ENCODE data around the gene CCT7. TPM values are rescaled to one million over a fixed set of nuclear protein-coding genes. Genes with fewer than 3 reads are reported as not detected.
"Not testable (repeated sequence)": the region's sequence is repeated elsewhere in the genome, so short reads cannot be mapped to it uniquely, and the experiment has no call there.

Gene CCT7
- total and polyA plus RNA-seq, 4 donors = 129 to 207 (median 178) TPM

GRCh38 chr2:73197579-73197978 is 36.5 kb upstream of the CCT7 start:
- peaks cover 3 to 20% (median 18%) of the 10 kb centered on the region in 3 donors for H3K27me3 ChIP-seq (ENCODE audit: control insufficient read depth in 3 of 3, insufficient read depth in 3 of 3, low read length in 2 of 3)
- ATAC-seq (ENCODE audit: insufficient read depth, low FRiP score) = no peak
- no peak for TF ChIP-seq CTCF (IDR thresholded peaks at IDR 0.05; ENCODE audit: control extremely low read depth, extremely low read depth)
- H3K27ac ChIP-seq (ENCODE audit: low read depth in 1 of 2, low read length in 1 of 2) = no peak overlapping the region
- H3K4me3 ChIP-seq = no peak overlapping the region
- no peaks in the 10 kb centered on the region for H3K36me3 ChIP-seq (ENCODE audit: control insufficient read depth in 4 of 4, insufficient read depth in 4 of 4, low read length in 4 of 4)
- no peak overlapping the region for H3K9ac ChIP-seq (ENCODE audit: insufficient read depth in 1 of 2, low read length in 2 of 2)
- peaks cover 0 to 3% (median 0%) of the 10 kb centered on the region in 4 donors for H3K9me3 ChIP-seq (ENCODE audit: control insufficient read depth in 4 of 4, insufficient read depth in 3 of 4, low read length in 3 of 4)
- DNase-seq = no peak
- peaks cover 0 to 8% (median 0%) of the 10 kb centered on the region in 5 donors for H3K4me1 ChIP-seq (ENCODE audit: control insufficient read depth in 5 of 5, insufficient read depth in 5 of 5, low read length in 5 of 5)

GRCh38 chr2:73200281-73200680 is 33.8 kb upstream of the CCT7 start:
- not testable (repeated sequence) for H3K9me3 ChIP-seq (ENCODE audit: control insufficient read depth in 4 of 4, insufficient read depth in 3 of 4, low read length in 3 of 4); H3K36me3 ChIP-seq (ENCODE audit: control insufficient read depth in 4 of 4, insufficient read depth in 4 of 4, low read length in 4 of 4); ATAC-seq (ENCODE audit: insufficient read depth, low FRiP score); H3K9ac ChIP-seq (ENCODE audit: insufficient read depth in 1 of 2, low read length in 2 of 2); H3K27ac ChIP-seq (ENCODE audit: low read depth in 1 of 2, low read length in 1 of 2); H3K4me3 ChIP-seq
- 76 to 94% methylated on average over 10 of the region's 10 CpGs for WGBS, 2 donors
- H3K4me1 ChIP-seq (ENCODE audit: control insufficient read depth in 5 of 5, insufficient read depth in 5 of 5, low read length in 5 of 5) = peaks cover 0 to 13% (median 0%) of the 10 kb centered on the region in 5 donors
- peaks cover 6 to 36% (median 30%) of the 10 kb centered on the region in 3 donors for H3K27me3 ChIP-seq (ENCODE audit: control insufficient read depth in 3 of 3, insufficient read depth in 3 of 3, low read length in 2 of 3)
- peak in 1 of 3 donors; percentile 2 for DNase-seq

GRCh38 chr2:73202156-73203054 is 31.7 kb upstream of the CCT7 start, which contains the start of gene NOTO:
Gene NOTO, plus strand, starts transcription at chr2:73202574. Its CDS starts 93 bp downstream, at chr2:73202667.
- no peaks in the 10 kb centered on the region for H3K9me3 ChIP-seq (ENCODE audit: control insufficient read depth in 4 of 4, insufficient read depth in 3 of 4, low read length in 3 of 4)
- TF ChIP-seq CTCF (IDR thresholded peaks at IDR 0.05; ENCODE audit: control extremely low read depth, extremely low read depth) = no peak
- peak in 2 of 3 donors; percentile 17 to 21 for DNase-seq
- H3K4me1 ChIP-seq (ENCODE audit: control insufficient read depth in 5 of 5, insufficient read depth in 5 of 5, low read length in 5 of 5) = peaks cover 0 to 13% (median 0%) of the 10 kb centered on the region in 5 donors
- no peak within 1 kb of the TSS for H3K27ac ChIP-seq (ENCODE audit: low read depth in 1 of 2, low read length in 1 of 2)
- WGBS, 2 donors = 3% methylated on average over 82 to 87 of the region's 87 CpGs
- peak; percentile 45 for ATAC-seq (ENCODE audit: insufficient read depth, low FRiP score)
- no peak within 1 kb of the TSS for H3K4me3 ChIP-seq
- H3K27me3 ChIP-seq (ENCODE audit: control insufficient read depth in 3 of 3, insufficient read depth in 3 of 3, low read length in 2 of 3) = peaks cover 3 to 37% (median 33%) of the 10 kb centered on the region in 3 donors
- no peak within 1 kb of the TSS for H3K9ac ChIP-seq (ENCODE audit: insufficient read depth in 1 of 2, low read length in 2 of 2)
- no peaks in the 10 kb centered on the region for H3K36me3 ChIP-seq (ENCODE audit: control insufficient read depth in 4 of 4, insufficient read depth in 4 of 4, low read length in 4 of 4)

GRCh38 chr2:73203055-73203681 is 30.9 kb upstream of the CCT7 start:
- Histone ChIP-seq H3K27ac (ENCODE audit: low read depth in 1 of 2, low read length in 1 of 2) (no peak overlapping the region), H3K9ac (ENCODE audit: insufficient read depth in 1 of 2, low read length in 2 of 2) (no peak overlapping the region), H3K36me3 (ENCODE audit: control insufficient read depth in 4 of 4, insufficient read depth in 4 of 4, low read length in 4 of 4) (no peaks in the 10 kb centered on the region), H3K4me1 (ENCODE audit: control insufficient read depth in 5 of 5, insufficient read depth in 5 of 5, low read length in 5 of 5) (peaks cover 0 to 13% (median 0%) of the 10 kb centered on the region in 5 donors), H3K27me3 (ENCODE audit: control insufficient read depth in 3 of 3, insufficient read depth in 3 of 3, low read length in 2 of 3) (peaks cover 3 to 37% (median 33%) of the 10 kb centered on the region in 3 donors), H3K4me3 (no peak overlapping the region), H3K9me3 (ENCODE audit: control insufficient read depth in 4 of 4, insufficient read depth in 3 of 4, low read length in 3 of 4) (no peaks in the 10 kb centered on the region)
- WGBS, 2 donors = 5% methylated on average over 43 to 44 of the region's 44 CpGs
- TF ChIP-seq CTCF (IDR thresholded peaks at IDR 0.05; ENCODE audit: control extremely low read depth, extremely low read depth) = no peak
- ATAC-seq (ENCODE audit: insufficient read depth, low FRiP score) (no peak), DNase-seq (peak; percentile 43 to 73 (median 47))
